Measurements from ENCODE around the gene XRN1.

- TF ChIP-seq CTCF (IDR thresholded peaks at IDR 0.05): no peak
- TF ChIP-seq POLR2A (IDR thresholded peaks at IDR 0.05): no peak
Observed at GRCh38 chr3:142444343-142444742, 3.5 kb downstream of the XRN1 start.
